ENCODE data around the gene PHF19. TPM values are rescaled to one million over a fixed set of nuclear protein-coding genes. Genes with fewer than 3 reads are reported as not detected.
A peak's percentile ranks its signal among the peaks of the same experiment; 100 is the strongest.

Gene PHF19
- total RNA-seq, 6 donors from 2014 or later: 8.0 to 42.4 (median 19.2) TPM

- ATAC-seq (ENCODE audit: low FRiP score in 2 of 2) (no peak), DNase-seq (no peak)
- Histone ChIP-seq H3K4me1 (peaks cover 12 to 26% (median 14%) of the 10 kb centered on the region in 4 donors), H3K27me3 (no peaks in the 10 kb centered on the region), H3K36me3 (no peaks in the 10 kb centered on the region), H3K27ac (no peak overlapping the region), H3K9me3 (no peaks in the 10 kb centered on the region), H3K4me3 (no peak overlapping the region)
- WGBS, 2 donors: 68 to 74% methylated on average over 6 of the region's 6 CpGs
- no peak for TF ChIP-seq CTCF (IDR thresholded peaks at IDR 0.05)
- no peak for TF ChIP-seq EP300 (IDR thresholded peaks at IDR 0.05)
- no peak for TF ChIP-seq POLR2AphosphoS5 (IDR thresholded peaks at IDR 0.05)
- TF ChIP-seq POLR2A (IDR thresholded peaks at IDR 0.05): no peak
These were observed 2.5 kb upstream of the PHF19 start for GRCh38 chr9:120879446-120879845.

GRCh38 chr9:120878188-120879130, 1.5 kb upstream of the PHF19 start:
- no peak for DNase-seq
- Histone ChIP-seq H3K27me3 (no peaks in the 10 kb centered on the region), H3K4me1 (peaks cover 12 to 26% (median 15%) of the 10 kb centered on the region in 4 donors), H3K4me3 (peak overlapping the region in 1 of 4 donors; percentile 96), H3K27ac (peak overlapping the region in 3 of 4 donors; percentile 87 to 95 (median 93)), H3K36me3 (peaks cover 0 to 9% (median 0%) of the 10 kb centered on the region in 4 donors), H3K9me3 (no peaks in the 10 kb centered on the region)
- TF ChIP-seq POLR2A (IDR thresholded peaks at IDR 0.05) (no peak), EP300 (IDR thresholded peaks at IDR 0.05) (no peak), CTCF (IDR thresholded peaks at IDR 0.05) (no peak), POLR2AphosphoS5 (IDR thresholded peaks at IDR 0.05) (no peak)
- no peak for ATAC-seq (ENCODE audit: low FRiP score in 2 of 2)
- 76 to 87% methylated on average over 7 to 8 of the region's 8 CpGs for WGBS, 2 donors

GRCh38 chr9:120877276-120878034, 467 bp upstream of the PHF19 start:
- Histone ChIP-seq H3K4me3 (peak overlapping the region; percentile 28 to 96 (median 81)), H3K36me3 (peaks cover 0 to 10% (median 2%) of the 10 kb centered on the region in 4 donors), H3K27ac (peak overlapping the region; percentile 67 to 95 (median 90)), H3K27me3 (no peaks in the 10 kb centered on the region), H3K4me1 (peaks cover 12 to 26% (median 17%) of the 10 kb centered on the region in 4 donors), H3K9me3 (no peaks in the 10 kb centered on the region)
- TF ChIP-seq EP300 (IDR thresholded peaks at IDR 0.05) (no peak), POLR2AphosphoS5 (IDR thresholded peaks at IDR 0.05) (peak; percentile 5 to 37), CTCF (IDR thresholded peaks at IDR 0.05) (peak in 2 of 6 experiments; percentile 17 to 18), POLR2A (IDR thresholded peaks at IDR 0.05) (peak in 1 of 4 donors; percentile 42)
- ATAC-seq (ENCODE audit: low FRiP score in 2 of 2) (peak; percentile 5 to 72), DNase-seq (peak; percentile 63 to 94)
- 4 to 12% methylated on average over 7 to 34 of the region's 63 CpGs for WGBS, 2 donors

- H3K27me3 ChIP-seq: no peaks in the 10 kb centered on the region
- ATAC-seq (ENCODE audit: low FRiP score in 2 of 2): peak; percentile 76 to 85
These were observed 790 bp downstream of the PHF19 start for GRCh38 chr9:120875954-120876841.

More at GRCh38 chr9:120875954-120876841, 790 bp downstream of the PHF19 start:
- TF ChIP-seq POLR2A (IDR thresholded peaks at IDR 0.05): peak in 2 of 4 donors; percentile 50 to 56
- no peak for TF ChIP-seq EP300 (IDR thresholded peaks at IDR 0.05)
- peak; percentile 44 to 68 for TF ChIP-seq POLR2AphosphoS5 (IDR thresholded peaks at IDR 0.05)
- peaks cover 12 to 26% (median 17%) of the 10 kb centered on the region in 4 donors for H3K4me1 ChIP-seq
- no peaks in the 10 kb centered on the region for H3K9me3 ChIP-seq
- WGBS, 2 donors: 2 to 5% methylated on average over 24 to 37 of the region's 65 CpGs
- peak overlapping the region; percentile 63 to 96 (median 81) for H3K4me3 ChIP-seq
- H3K36me3 ChIP-seq: peaks cover 0 to 10% (median 2%) of the 10 kb centered on the region in 4 donors
- DNase-seq: peak; percentile 90 to 94
- peak overlapping the region; percentile 87 to 95 (median 92) for H3K27ac ChIP-seq
